GM19328 (cell line): Measurements from ENCODE around the gene OR10V1.
A peak's percentile ranks its signal among the peaks of the same experiment; 100 is the strongest.

ENCODE experiments used
- ATAC-seq: cut with Tn5 transposase; IDR thresholded peaks from one replicate; pipeline ENCODE4 v1.9.1; 2021; ENCODE audit warnings: mild to moderate bottlenecking, moderate library complexity; ENCODE audit not compliant: unreplicated experiment

The OR10V1 gene

GRCh38 chr11:59668950-59669610 is 44.6 kb downstream of the OR10V1 start, which contains the start of gene PATL1:
TSS of gene PATL1 (minus strand) at chr11:59669037. CDS start at chr11:59668895, 142 bp downstream.
- peak; percentile 96 for ATAC-seq

DNA sequence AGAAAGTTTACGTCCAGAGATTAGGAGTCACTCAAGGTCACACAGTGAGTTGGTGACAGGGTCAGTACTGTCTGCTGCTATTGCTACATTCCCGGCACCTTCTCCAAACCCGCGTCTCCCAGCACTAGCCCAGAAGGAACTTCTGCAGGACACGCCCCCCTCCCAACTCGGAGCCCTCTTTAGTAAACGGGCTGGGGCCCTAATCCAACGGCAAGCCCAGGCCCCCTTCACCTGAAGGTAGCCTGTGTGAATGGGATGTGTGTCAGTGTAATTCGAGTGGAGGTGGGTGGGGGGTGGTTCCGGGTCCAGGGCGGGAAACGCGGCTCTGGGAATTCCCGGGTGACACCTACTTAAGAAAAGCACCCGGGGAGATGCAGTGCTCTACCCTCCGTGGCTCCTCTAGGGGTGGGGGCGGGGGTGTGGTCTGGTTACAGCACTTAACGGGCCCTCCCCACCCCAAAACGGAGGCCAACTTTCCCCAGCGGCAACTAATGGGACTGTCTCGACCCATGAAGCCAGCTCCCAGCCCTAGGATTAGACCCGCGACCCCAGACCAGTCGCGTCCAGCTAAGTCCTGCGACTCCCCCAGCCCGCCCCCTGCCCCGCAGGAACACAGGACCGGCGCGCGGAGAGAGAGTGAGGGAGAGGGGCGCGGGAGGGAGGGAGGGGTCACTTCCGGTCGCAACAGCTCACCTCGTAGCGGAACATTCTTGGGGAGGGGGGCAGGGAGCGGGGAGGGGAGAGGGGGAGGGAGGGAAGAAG is 45.3 kb downstream of the OR10V1 start:
- peak; percentile 4 for ATAC-seq

DNA sequence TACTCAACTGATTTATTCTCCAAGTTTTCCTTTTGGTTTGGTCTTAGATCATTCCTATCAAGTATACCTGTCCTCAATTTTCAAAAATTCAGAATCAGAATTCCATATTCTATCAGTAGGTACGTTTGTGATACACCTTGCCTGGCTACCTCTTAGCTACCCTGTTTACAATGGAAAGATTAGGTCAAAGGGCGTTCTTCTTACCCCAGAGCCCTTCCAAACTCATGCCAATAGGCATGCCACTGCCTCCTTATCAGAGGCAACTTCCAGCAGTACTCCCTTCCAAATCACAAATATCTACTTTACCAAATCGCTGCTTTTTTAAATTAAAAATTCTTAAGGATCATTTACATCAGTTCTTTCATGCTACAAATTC is 45.8 kb downstream of the OR10V1 start:
- ATAC-seq, result no peak

DNA sequence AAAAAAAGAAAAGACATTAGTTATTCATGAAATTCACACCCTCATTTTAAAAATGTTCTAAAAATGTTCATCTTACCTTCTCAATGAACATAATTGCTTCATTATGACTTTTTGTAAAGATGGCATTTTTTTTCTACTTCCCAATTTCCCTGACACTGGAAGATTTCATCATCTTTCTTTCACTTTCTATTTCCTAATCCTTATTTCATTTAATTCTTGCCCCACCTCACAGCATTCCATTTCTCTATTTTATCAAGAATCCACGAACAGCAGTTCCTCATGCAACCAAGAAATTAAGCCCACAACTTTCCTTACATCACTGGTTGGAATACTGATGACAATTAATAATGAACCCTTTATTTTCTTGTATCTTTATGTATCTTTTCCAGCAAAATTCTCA is 46.7 kb downstream of the OR10V1 start:
- no peak for ATAC-seq
